K562 (cell line): ENCODE measurements around the gene LDAF1. TPM values are rescaled to one million over a fixed set of nuclear protein-coding genes. Genes with fewer than 3 reads are reported as not detected.

Source experiments
- NELFE ChIP-seq: IDR thresholded peaks from 2 replicates; pipeline ENCODE4 v1.6.1; 2011; ENCODE audit warnings: mild to moderate bottlenecking; ENCODE audit not compliant: insufficient read depth, insufficient read length
- TEAD1 ChIP-seq, 2 experiments: fragments of 450-650 bp in 1 of 2; sonication (generic) in 1 of 2; formaldehyde crosslinking; IDR thresholded peaks; 2 replicates each; pipeline versions ENCODE4 v1.4.0 to v1.8.0; 2020 to 2022; ENCODE audit warnings: mild to moderate bottlenecking in 2 of 2, missing genetic modification reagents in 1 of 2
- polyA plus RNA-seq, 8 experiments: library from polyadenylated mRNA; depleted of rRNA in 4 of 8; stranded (reverse) in 5 of 8; unstranded in 3 of 8; fragments of >200 nt; fragmentation: Nextera tagmentation in 2 of 8; fragmentation: Illumina TruSeq in 1 of 8; extraction: Ambion mirVana in 2 of 8; extraction: Trizol in 1 of 8; gene quantifications; 2 replicates each; pipeline versions ENCODE4 v1.2.1 to v1.2.3, GENCODE V29; 2011 to 2014; ENCODE audit warnings: inconsistent platforms in 1 of 8, missing spikeins in 1 of 8
- total RNA-seq, 7 experiments: library from RNA; depleted of rRNA in 6 of 7; stranded (reverse); fragments of >200 nt in 6 of 7; fragmentation: Illumina TruSeq in 2 of 7; extraction: Trizol in 2 of 7; gene quantifications; 2 replicates each; pipeline versions ENCODE4 v1.2.1 to v1.2.3, GENCODE V29; 2011 to 2021; ENCODE audit warnings: low replicate concordance in 1 of 7
- TF ChIP-seq, protein P1 (sequence below): sonication (generic); formaldehyde crosslinking; IDR thresholded peaks from 2 replicates; pipeline ENCODE4 v1.8.0; 2022; ENCODE audit warnings: mild to moderate bottlenecking, missing genetic modification reagents
- TF ChIP-seq, protein P2 (sequence below): fragments of 200-400 bp; formaldehyde crosslinking; IDR thresholded peaks from 2 replicates; pipeline ENCODE4 v1.6.1; 2017; ENCODE audit warnings: mild to moderate bottlenecking, low read depth, low read length, moderate library complexity
- TF ChIP-seq, protein P3 (sequence below): sonication (generic); formaldehyde crosslinking; IDR thresholded peaks from 2 replicates; pipeline ENCODE4 v1.8.0; 2022; ENCODE audit warnings: mild to moderate bottlenecking, missing genetic modification reagents

The LDAF1 gene
- total and polyA plus RNA-seq, 9 of the 15 experiments (the other 6 are each of a cell fraction or from before 2014, with no cell fraction given), result 7.0 to 20.1 (median 12.5) TPM

DNA sequence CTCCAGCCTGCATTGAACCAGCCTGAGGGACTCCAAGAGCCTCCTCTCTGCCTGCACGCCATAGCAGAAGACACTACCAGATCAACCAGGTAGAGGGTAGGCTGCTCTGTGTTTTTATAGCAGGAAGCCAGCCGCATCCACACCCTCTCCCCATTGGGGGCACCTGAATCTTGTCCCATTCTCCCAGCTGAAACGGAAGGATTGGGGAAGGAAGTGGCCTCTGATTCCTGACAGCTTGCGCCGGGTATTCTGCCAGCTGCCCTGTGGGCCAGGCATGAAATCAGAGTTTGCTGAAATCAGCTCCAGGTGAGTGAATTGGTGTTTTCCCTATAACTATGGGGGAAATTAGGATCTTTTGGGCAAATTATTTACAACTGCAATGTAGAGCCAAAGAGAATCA, 53.0 kb downstream of the LDAF1 start, which contains the start of gene ZP2 (continued):
- TF ChIP-seq, protein P1, sequence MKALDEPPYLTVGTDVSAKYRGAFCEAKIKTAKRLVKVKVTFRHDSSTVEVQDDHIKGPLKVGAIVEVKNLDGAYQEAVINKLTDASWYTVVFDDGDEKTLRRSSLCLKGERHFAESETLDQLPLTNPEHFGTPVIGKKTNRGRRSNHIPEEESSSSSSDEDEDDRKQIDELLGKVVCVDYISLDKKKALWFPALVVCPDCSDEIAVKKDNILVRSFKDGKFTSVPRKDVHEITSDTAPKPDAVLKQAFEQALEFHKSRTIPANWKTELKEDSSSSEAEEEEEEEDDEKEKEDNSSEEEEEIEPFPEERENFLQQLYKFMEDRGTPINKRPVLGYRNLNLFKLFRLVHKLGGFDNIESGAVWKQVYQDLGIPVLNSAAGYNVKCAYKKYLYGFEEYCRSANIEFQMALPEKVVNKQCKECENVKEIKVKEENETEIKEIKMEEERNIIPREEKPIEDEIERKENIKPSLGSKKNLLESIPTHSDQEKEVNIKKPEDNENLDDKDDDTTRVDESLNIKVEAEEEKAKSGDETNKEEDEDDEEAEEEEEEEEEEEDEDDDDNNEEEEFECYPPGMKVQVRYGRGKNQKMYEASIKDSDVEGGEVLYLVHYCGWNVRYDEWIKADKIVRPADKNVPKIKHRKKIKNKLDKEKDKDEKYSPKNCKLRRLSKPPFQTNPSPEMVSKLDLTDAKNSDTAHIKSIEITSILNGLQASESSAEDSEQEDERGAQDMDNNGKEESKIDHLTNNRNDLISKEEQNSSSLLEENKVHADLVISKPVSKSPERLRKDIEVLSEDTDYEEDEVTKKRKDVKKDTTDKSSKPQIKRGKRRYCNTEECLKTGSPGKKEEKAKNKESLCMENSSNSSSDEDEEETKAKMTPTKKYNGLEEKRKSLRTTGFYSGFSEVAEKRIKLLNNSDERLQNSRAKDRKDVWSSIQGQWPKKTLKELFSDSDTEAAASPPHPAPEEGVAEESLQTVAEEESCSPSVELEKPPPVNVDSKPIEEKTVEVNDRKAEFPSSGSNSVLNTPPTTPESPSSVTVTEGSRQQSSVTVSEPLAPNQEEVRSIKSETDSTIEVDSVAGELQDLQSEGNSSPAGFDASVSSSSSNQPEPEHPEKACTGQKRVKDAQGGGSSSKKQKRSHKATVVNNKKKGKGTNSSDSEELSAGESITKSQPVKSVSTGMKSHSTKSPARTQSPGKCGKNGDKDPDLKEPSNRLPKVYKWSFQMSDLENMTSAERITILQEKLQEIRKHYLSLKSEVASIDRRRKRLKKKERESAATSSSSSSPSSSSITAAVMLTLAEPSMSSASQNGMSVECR (CRISPR knock-in tag), result no peak
- TF ChIP-seq TEAD1 (CRISPR knock-in tag; IDR thresholded peaks at IDR 0.05) (no peak), NELFE (no peak)
- TF ChIP-seq, protein P2, sequence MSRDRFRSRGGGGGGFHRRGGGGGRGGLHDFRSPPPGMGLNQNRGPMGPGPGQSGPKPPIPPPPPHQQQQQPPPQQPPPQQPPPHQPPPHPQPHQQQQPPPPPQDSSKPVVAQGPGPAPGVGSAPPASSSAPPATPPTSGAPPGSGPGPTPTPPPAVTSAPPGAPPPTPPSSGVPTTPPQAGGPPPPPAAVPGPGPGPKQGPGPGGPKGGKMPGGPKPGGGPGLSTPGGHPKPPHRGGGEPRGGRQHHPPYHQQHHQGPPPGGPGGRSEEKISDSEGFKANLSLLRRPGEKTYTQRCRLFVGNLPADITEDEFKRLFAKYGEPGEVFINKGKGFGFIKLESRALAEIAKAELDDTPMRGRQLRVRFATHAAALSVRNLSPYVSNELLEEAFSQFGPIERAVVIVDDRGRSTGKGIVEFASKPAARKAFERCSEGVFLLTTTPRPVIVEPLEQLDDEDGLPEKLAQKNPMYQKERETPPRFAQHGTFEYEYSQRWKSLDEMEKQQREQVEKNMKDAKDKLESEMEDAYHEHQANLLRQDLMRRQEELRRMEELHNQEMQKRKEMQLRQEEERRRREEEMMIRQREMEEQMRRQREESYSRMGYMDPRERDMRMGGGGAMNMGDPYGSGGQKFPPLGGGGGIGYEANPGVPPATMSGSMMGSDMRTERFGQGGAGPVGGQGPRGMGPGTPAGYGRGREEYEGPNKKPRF, result no peak
- TF ChIP-seq, protein P3, sequence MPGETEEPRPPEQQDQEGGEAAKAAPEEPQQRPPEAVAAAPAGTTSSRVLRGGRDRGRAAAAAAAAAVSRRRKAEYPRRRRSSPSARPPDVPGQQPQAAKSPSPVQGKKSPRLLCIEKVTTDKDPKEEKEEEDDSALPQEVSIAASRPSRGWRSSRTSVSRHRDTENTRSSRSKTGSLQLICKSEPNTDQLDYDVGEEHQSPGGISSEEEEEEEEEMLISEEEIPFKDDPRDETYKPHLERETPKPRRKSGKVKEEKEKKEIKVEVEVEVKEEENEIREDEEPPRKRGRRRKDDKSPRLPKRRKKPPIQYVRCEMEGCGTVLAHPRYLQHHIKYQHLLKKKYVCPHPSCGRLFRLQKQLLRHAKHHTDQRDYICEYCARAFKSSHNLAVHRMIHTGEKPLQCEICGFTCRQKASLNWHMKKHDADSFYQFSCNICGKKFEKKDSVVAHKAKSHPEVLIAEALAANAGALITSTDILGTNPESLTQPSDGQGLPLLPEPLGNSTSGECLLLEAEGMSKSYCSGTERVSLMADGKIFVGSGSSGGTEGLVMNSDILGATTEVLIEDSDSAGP (CRISPR knock-in tag), result no peak
